SJCRH30 (cell line): ENCODE measurements around the gene ACYP1. TPM values are rescaled to one million over a fixed set of nuclear protein-coding genes. Genes with fewer than 3 reads are reported as not detected.

Experiments
- DNase-seq, 2 experiments: peaks; one replicate each; pipeline ENCODE4 v3.0.0-alpha.2; 2015 to 2020
- H3K27ac ChIP-seq: fragments of 250-450 bp; sonication (Bioruptor Pico); 2 replicates; pipeline ENCODE4 v1.5.1; 2020; ENCODE audit warnings: mild to moderate bottlenecking, moderate library complexity
- H3K27me3 ChIP-seq: fragments of 250-450 bp; sonication (Bioruptor Pico); 2 replicates; pipeline ENCODE4 v1.5.1; 2020; ENCODE audit warnings: mild to moderate bottlenecking, moderate library complexity
- H3K36me3 ChIP-seq: fragments of 250-450 bp; sonication (Bioruptor Pico); 2 replicates; pipeline ENCODE4 v1.5.1; 2020; ENCODE audit warnings: mild to moderate bottlenecking, moderate library complexity
- H3K4me1 ChIP-seq: fragments of 250-450 bp; sonication (Bioruptor Pico); 2 replicates; pipeline ENCODE4 v1.5.1; 2020; ENCODE audit warnings: mild to moderate bottlenecking, moderate library complexity
- H3K4me3 ChIP-seq: fragments of 250-450 bp; sonication (Bioruptor Pico); 2 replicates; pipeline ENCODE4 v1.5.1; 2020; ENCODE audit warnings: mild to moderate bottlenecking, moderate library complexity
- H3K9me3 ChIP-seq: fragments of 250-450 bp; sonication (Bioruptor Pico); replicated peaks from 2 replicates; pipeline ENCODE4 v1.5.1; 2020; ENCODE audit warnings: mild to moderate bottlenecking, moderate library complexity
- total RNA-seq: library from RNA; depleted of rRNA; stranded (reverse); fragments of >200 nt; shearing (Covaris generic); gene quantifications from 2 replicates; pipeline ENCODE4 v1.2.3, GENCODE V29; 2014; rRNA removed

Gene ACYP1
- total RNA-seq: 31.9 and 43.1 TPM in 2 replicates

DNA sequence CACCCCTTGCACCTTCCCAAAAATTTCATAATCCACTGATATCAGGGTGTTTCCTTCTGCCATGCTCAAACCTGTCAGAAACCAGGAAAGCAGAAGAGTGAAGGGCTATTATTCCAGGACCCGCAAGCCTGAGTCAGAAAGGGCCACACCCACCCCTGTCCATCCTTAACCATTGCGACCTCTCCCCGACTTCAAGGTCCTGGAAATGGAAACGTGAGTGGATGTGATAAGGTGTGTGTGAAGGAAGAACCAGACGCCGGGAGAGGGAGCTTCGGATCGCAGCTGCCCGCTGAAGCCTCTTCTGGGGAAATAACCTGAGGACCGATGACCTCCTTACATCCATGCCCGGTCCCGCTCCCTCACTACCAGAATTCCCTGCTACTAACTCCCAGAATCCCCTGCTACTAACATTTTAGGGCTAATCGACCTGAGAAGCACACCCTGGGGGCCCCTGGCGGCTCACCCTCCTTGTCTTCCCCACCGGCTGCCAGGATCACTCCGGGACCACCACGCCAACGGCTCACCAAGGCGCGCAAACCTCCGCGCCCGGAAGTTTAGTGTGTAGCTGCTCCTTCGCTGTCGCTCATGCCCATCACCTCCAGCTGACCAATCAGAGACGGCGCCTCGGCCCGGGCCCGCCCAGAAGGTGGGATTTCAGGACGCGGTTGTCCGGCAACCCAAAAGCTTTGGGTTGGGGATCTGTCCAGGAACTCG lies at the start of gene ACYP1:
Gene ACYP1 (minus strand): TSS at position 534 of the 714 bp plus-strand sequence. CDS start 471 bp downstream, at position 63.
- H3K27me3 ChIP-seq: no peaks in the 10 kb centered on the region
- H3K27ac ChIP-seq: peak within 1 kb of the TSS; percentile 84
- peaks cover 5% of the 10 kb centered on the region for H3K4me1 ChIP-seq
- peaks cover 16% of the 10 kb centered on the region for H3K36me3 ChIP-seq
- DNase-seq: peak; percentile 94 to 96
- no peaks in the 10 kb centered on the region for H3K9me3 ChIP-seq
- H3K4me3 ChIP-seq: peak within 1 kb of the TSS; percentile 70

DNA sequence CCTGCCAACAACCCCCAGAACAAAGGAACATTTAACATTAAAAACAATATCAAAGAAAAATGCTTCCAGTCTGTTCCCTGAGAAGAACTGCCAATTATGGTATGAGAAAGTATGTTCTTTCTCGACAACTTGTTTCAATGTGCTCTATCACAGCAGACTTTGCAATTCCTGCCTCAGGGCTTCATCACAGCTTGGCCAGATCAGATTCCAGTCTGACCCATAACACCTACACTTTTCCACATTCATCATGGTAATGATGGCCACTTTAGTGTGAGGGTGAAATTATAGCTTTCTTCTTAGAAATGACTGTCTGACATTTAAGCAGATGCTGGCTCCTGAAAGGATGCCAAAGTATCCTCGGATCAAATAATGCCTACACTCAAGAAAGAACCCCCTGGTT lies 46.1 kb upstream of the ACYP1 start:
- Histone ChIP-seq H3K4me3 (no peak overlapping the region), H3K9me3 (no peaks in the 10 kb centered on the region), H3K27me3 (no peaks in the 10 kb centered on the region), H3K27ac (no peak overlapping the region), H3K4me1 (no peaks in the 10 kb centered on the region), H3K36me3 (peaks cover 35% of the 10 kb centered on the region)
- DNase-seq: no peak

DNA sequence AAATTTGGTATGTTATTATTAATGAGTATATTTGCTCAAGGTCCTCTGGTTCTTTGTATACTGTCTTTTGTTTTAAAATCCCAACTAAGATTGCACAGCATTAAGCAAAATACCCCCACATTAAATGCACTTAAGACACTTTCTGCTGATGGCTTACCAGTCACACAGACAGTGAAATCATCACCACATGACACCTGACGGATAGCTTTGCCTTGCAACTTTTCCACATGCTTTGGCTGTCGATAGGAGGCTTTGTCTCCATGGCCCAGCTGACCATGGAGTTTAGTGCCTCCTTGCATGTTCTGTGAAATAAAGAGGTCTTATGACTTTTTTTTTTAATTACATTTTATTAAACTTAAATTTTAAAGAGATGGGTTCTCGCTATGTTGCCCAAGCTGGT lies 43.4 kb upstream of the ACYP1 start:
- no peak overlapping the region for H3K27ac ChIP-seq
- peaks cover 32% of the 10 kb centered on the region for H3K36me3 ChIP-seq
- no peaks in the 10 kb centered on the region for H3K4me1 ChIP-seq
- no peak for DNase-seq
- no peaks in the 10 kb centered on the region for H3K27me3 ChIP-seq
- no peak overlapping the region for H3K4me3 ChIP-seq
- H3K9me3 ChIP-seq: no peaks in the 10 kb centered on the region

DNA sequence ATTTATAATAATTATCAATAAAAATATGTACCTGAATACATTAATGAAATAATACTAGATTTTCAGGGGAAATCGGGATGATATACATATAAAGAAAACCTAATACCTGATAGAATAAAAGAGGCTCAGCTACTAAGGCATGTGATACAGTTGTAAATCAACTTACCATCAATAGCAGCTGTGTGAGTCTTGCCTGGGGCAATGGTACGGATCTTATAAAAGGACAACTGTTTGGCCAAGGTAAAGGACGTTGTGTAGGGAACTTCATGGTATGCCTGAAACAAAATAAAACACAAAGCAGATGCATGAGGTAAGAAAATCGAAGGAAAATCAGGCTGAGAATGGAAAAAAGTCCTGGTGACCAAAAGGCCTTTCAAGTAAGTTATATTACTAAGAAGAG lies 37.7 kb upstream of the ACYP1 start:
- Histone ChIP-seq H3K4me1 (peaks cover 11% of the 10 kb centered on the region), H3K4me3 (no peak overlapping the region), H3K36me3 (peaks cover 23% of the 10 kb centered on the region), H3K27ac (peak overlapping the region; percentile 44), H3K27me3 (no peaks in the 10 kb centered on the region), H3K9me3 (no peaks in the 10 kb centered on the region)
- DNase-seq: peak; percentile 72 to 84

DNA sequence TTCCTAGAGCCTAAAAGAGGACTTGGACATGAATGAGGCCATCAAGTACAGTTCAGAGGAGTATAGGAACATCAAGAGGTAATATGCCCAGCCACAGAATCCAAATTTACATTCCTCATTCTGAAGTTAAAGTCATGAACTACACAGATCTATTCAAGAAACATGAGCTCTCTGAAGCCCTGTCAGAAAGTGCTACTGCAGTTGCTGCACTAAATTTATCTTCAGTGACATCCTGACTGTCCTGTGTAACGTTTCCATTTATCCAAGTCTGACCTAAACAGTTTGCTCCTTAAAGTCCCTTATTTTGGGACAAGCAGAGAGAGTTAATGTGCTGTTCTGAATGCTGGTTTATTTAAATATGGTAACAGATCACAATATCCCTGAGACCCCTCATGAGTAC lies 34.9 kb upstream of the ACYP1 start:
- Histone ChIP-seq H3K4me3 (no peak overlapping the region), H3K9me3 (no peaks in the 10 kb centered on the region), H3K27me3 (no peaks in the 10 kb centered on the region), H3K27ac (no peak overlapping the region), H3K4me1 (peaks cover 11% of the 10 kb centered on the region), H3K36me3 (peaks cover 26% of the 10 kb centered on the region)
- no peak for DNase-seq

DNA sequence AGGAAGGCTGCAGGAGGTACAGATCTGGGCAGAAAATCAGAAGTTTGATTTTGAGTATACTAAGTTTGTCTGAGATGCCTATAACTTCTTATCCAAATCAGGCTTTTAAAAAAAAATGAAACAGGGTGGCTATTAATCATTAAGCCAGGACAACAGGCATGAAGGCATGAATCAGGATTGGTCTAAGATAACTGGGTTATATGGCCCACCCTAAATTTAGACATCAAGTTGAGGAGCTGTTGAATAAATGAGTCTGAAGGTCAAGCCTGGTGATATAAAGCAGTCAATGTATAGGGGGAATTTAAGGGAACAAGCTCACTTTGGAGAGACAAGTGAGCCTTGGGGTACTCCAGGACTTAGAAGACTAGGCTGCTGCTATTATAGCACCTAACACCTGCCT lies 34.4 kb upstream of the ACYP1 start:
- Histone ChIP-seq H3K4me1 (peaks cover 11% of the 10 kb centered on the region), H3K27me3 (no peaks in the 10 kb centered on the region), H3K27ac (no peak overlapping the region), H3K9me3 (no peaks in the 10 kb centered on the region), H3K4me3 (no peak overlapping the region), H3K36me3 (peaks cover 25% of the 10 kb centered on the region)
- no peak for DNase-seq

DNA sequence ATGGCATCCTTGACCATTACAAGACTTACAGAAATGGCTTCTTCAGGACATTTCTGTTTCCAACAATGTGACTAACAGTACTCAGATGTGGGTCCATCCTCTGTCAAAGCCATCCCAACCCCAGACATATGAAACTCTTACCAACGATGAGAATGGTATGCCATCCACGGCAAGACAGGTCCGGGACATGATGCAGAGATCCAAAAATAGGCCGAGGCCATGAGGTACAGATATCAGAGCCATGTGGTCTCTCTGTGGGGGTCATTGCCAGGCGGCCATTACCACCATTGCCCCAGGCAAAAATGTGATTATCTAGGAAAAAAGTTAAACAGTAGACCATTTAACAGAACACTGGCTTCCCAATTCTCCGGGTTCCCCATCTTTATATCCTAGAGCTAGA lies 33.1 kb upstream of the ACYP1 start:
- Histone ChIP-seq H3K36me3 (peaks cover 30% of the 10 kb centered on the region), H3K27me3 (no peaks in the 10 kb centered on the region), H3K4me1 (peaks cover 11% of the 10 kb centered on the region), H3K4me3 (no peak overlapping the region), H3K27ac (no peak overlapping the region), H3K9me3 (no peaks in the 10 kb centered on the region)
- no peak for DNase-seq

DNA sequence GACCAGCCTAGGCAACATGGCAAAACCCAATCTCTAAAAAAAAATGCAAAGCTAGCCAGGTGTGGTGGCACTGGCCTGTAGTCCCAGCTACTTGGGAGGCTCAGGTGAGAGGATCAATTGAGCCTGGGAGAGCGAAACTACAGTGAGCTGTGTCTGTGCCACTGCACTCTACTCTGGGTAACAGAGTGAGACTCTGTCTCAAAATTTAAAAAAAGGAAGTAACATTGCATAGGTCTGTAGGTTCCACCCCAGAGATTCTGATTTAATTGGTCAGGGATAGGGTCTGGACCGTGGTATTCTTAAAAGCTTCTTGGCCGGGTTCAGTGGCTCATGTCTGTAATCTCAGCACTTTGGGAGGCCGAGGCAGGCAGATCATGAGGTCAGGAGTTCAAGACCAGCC lies 31.9 kb upstream of the ACYP1 start:
- Histone ChIP-seq H3K36me3 (peaks cover 28% of the 10 kb centered on the region), H3K9me3 (no peaks in the 10 kb centered on the region), H3K4me1 (no peaks in the 10 kb centered on the region), H3K4me3 (no peak overlapping the region), H3K27ac (no peak overlapping the region), H3K27me3 (no peaks in the 10 kb centered on the region)
- DNase-seq: no peak

DNA sequence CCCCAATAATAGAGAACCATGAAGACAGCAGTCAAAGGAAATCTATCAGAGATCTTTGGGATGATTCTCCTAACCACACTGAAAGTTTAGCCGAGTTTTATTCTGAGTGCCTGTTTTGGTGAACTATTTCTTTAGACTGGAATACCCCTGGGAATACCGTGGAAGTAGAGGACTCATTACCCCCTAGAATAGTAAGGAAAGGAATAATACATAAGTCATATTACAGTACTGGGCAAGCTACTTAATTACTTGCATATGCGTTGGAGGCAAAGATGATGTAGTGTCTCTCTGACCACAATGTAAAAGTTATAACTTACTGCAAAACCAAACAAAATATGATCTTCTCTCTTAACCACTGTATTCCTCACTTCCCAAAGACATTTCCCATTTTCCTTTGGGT lies 31.1 kb upstream of the ACYP1 start:
- peaks cover 22% of the 10 kb centered on the region for H3K36me3 ChIP-seq
- H3K9me3 ChIP-seq: no peaks in the 10 kb centered on the region
- DNase-seq: no peak
- no peaks in the 10 kb centered on the region for H3K4me1 ChIP-seq
- H3K4me3 ChIP-seq: no peak overlapping the region
- no peaks in the 10 kb centered on the region for H3K27me3 ChIP-seq
- H3K27ac ChIP-seq: no peak overlapping the region

DNA sequence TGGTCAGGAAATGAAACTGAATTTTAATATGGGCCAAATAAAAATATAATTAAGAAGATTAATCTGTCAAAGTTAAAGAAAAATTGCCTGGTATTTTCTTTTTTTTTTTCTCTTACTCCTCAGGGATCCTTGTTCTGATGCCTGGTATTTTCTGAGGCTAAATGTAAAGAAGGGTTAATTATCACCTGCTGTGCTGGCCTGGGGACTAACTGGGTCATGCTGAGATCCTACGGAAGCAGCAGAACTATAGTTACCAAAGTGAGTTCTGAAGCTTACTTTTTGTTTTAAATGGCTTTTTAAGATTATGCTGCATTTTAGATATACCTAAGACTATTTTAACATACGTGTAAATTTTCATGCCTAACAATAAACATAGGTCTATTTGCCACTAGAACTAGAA lies 28.9 kb upstream of the ACYP1 start:
- no peak overlapping the region for H3K4me3 ChIP-seq
- DNase-seq: no peak
- no peak overlapping the region for H3K27ac ChIP-seq
- peaks cover 29% of the 10 kb centered on the region for H3K36me3 ChIP-seq
- H3K27me3 ChIP-seq: no peaks in the 10 kb centered on the region
- H3K4me1 ChIP-seq: no peaks in the 10 kb centered on the region
- H3K9me3 ChIP-seq: no peaks in the 10 kb centered on the region

DNA sequence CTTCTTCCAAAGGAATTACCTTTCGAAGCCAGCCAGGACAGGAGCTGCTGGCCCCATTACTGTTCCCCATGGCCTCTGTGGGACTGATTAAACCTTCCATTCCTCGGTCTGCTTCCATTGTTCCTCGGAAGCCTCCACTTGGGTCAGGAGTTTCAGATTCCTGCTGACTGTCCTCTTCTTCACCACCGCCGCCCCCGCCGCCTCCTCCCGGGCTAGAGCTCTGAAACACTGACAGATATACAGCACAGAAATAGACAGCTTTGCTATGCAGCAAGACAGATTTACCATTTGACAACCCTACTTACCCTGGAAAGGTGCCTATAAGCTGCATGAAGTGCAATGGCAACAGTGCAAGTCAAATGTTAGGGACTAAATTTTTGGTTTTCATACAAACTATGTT lies 27.4 kb upstream of the ACYP1 start:
- H3K4me3 ChIP-seq: no peak overlapping the region
- no peaks in the 10 kb centered on the region for H3K27me3 ChIP-seq
- no peak overlapping the region for H3K27ac ChIP-seq
- H3K4me1 ChIP-seq: no peaks in the 10 kb centered on the region
- peaks cover 34% of the 10 kb centered on the region for H3K36me3 ChIP-seq
- no peaks in the 10 kb centered on the region for H3K9me3 ChIP-seq
- DNase-seq: no peak

DNA sequence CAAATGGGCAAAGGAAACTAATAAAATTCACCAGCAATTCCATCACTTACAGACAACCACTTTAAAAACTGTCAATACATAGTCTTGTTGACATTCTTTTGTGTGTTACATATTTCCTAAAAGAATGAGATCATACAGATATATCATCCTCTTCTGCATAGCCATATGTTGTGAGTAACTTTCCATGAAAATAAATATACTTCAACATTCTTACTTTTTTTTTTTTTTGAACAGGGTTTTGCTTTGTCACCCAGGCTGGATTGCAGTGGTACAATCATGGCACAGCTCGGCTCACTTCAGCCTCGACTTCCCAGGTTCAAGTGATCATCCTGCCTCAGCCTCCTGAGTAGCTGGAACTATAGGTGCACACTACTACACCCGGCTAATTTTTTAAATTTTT lies 26.5 kb upstream of the ACYP1 start:
- Histone ChIP-seq H3K27me3 (no peaks in the 10 kb centered on the region), H3K9me3 (no peaks in the 10 kb centered on the region), H3K4me1 (no peaks in the 10 kb centered on the region), H3K36me3 (peaks cover 33% of the 10 kb centered on the region), H3K4me3 (no peak overlapping the region), H3K27ac (no peak overlapping the region)
- DNase-seq: no peak

DNA sequence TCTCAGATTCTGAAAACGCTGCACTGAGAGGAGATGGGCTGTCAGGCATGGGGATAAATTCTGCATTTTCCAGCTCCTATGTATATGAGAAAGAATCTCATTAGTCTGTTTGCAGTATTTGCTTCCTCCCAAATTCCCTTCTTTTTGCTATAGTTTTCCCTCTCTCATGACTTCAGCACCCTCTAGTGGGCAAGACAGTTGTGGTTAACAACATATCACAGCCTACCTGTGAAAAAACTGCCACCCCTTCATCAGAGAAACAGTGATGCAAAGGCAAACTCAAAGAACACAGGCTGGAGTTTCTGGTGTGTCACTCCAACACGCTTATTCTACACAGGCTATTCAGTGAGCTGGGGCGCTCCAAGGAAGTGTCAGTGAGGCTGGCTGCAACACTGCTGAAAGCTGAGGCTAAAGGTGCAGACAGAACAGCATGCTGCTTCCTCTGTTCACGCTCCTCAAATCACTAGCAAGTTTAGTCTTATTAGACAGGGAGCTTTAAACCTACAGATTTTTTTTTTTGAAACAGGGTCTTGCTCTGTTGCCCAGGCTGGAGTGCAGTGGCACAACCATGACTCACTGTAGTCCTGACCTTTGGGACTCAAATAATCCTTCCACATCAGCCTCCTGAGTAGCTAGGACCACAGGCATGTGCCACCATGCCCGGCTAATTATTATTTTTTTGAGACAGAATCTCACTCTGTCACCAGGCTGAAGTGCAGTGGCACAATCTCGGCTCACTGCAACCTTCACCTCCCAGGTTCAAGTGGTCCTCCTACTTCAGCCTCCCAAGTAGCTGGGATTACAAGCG lies 24.9 kb upstream of the ACYP1 start:
- no peaks in the 10 kb centered on the region for H3K9me3 ChIP-seq
- no peaks in the 10 kb centered on the region for H3K27me3 ChIP-seq
- H3K4me3 ChIP-seq: no peak overlapping the region
- peak; percentile 60 to 81 for DNase-seq
- H3K36me3 ChIP-seq: peaks cover 37% of the 10 kb centered on the region
- no peak overlapping the region for H3K27ac ChIP-seq
- 0 out of 2 replicates have a peak, but pooled peaks cover 2% of the 10 kb centered on the region for H3K4me1 ChIP-seq

DNA sequence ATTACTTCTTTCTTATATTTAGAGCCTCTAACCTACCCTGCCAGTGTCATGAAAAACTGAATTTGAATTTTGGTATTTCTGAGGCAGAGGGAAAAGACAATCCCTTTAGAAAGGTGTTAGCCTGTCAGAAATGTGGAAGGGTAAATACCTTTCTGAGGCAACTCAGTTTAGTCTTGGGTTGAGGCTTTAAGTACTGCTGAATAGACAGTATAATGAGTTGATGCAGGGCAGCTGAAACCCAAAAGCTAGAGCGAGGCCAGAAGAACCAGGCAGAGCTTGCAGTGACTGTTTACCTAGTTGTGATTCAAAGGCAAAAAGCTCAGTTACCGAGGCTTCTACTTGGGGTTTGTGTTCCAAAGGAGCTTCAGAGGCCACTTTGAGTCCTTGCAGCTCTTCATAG lies 24.3 kb upstream of the ACYP1 start:
- Histone ChIP-seq H3K36me3 (peaks cover 36% of the 10 kb centered on the region), H3K9me3 (no peaks in the 10 kb centered on the region), H3K27ac (no peak overlapping the region), H3K4me3 (no peak overlapping the region), H3K4me1 (0 out of 2 replicates have a peak, but pooled peaks cover 2% of the 10 kb centered on the region), H3K27me3 (no peaks in the 10 kb centered on the region)
- DNase-seq: no peak

DNA sequence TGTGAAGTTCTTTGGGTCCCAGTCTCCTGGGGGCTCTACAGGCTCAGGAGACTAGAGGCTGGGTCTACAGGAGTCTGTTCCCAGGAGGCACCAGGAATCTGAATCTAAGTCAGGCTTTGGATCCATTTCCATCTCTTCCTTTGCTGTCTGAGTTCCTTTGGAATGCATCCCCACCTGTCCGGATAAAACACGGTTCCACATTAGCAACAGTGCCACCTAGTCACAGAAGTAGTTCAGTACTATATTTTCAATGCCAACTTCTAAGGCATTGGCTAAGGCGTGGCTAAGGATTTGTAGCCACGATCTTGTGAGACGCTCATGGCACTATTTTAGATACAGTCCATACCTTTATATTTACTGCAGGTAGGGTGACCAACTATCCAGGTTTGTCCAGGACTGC lies 20.7 kb upstream of the ACYP1 start:
- Histone ChIP-seq H3K4me3 (no peak overlapping the region), H3K36me3 (peaks cover 39% of the 10 kb centered on the region), H3K27ac (no peak overlapping the region), H3K9me3 (no peaks in the 10 kb centered on the region), H3K4me1 (peaks cover 4% of the 10 kb centered on the region; the same call in 1 of the 2 replicates), H3K27me3 (no peaks in the 10 kb centered on the region)
- peak in 1 of 2 experiments; percentile 32 for DNase-seq
